H1 (cell line): ENCODE measurements around the gene GGA1.

Experiments used
- EZH2 ChIP-seq: fragments of 200-600 bp; sonication (generic); IDR thresholded peaks from 2 replicates; pipeline ENCODE4 v1.7.1; 2012; ENCODE audit warnings: low read depth, mild to moderate bottlenecking, moderate library complexity, low read length, inconsistent platforms; ENCODE audit not compliant: severe bottlenecking
- HDAC2 ChIP-seq, 2 experiments: fragments of 300-600 bp in 1 of 2; sonication (generic) in 1 of 2; IDR thresholded peaks; 2 replicates each; pipeline ENCODE4 v1.6.1; 2011 to 2012; ENCODE audit warnings: low read depth in 2 of 2, low read length in 2 of 2, mild to moderate bottlenecking in 2 of 2, moderate library complexity in 2 of 2, borderline replicate concordance in 1 of 2, inconsistent platforms in 1 of 2
- JUN ChIP-seq: IDR thresholded peaks from 2 replicates; pipeline ENCODE4 v1.6.1; 2011; ENCODE audit warnings: low read depth, mild to moderate bottlenecking, improper control_type of control experiment, low read length
- JUND ChIP-seq: IDR thresholded peaks from 2 replicates; pipeline ENCODE4 v1.6.1; 2011; ENCODE audit warnings: mild to moderate bottlenecking, improper control_type of control experiment, low read length
- KDM5A ChIP-seq: fragments of 200-600 bp; IDR thresholded peaks from 2 replicates; pipeline ENCODE4 v1.7.1; 2012; ENCODE audit warnings: mild to moderate bottlenecking, low read length, inconsistent platforms, mixed read lengths
- POLR2A ChIP-seq, 2 experiments: IDR thresholded peaks; 1 replicate in 1 of 2; 2 replicates in 1 of 2; pipeline ENCODE4 v1.6.1; 2011; ENCODE audit warnings: low read depth in 2 of 2, low read length in 2 of 2, mild to moderate bottlenecking in 2 of 2; ENCODE audit errors: control extremely low read depth in 1 of 2
- TBP ChIP-seq: IDR thresholded peaks from 2 replicates; pipeline ENCODE4 v1.6.1; 2011; ENCODE audit warnings: low read depth, low read length, improper control_type of control experiment
- TEAD4 ChIP-seq: IDR thresholded peaks from 2 replicates; pipeline ENCODE4 v1.6.1; 2012; ENCODE audit warnings: low read depth, low read length, inconsistent platforms, mixed read lengths
- YY1 ChIP-seq: IDR thresholded peaks from 2 replicates; pipeline ENCODE4 v1.6.1; 2011; ENCODE audit warnings: low read depth, mild to moderate bottlenecking, low read length
- TF ChIP-seq, protein P1 (sequence below), 3 experiments: IDR thresholded peaks; 1 replicate in 2 of 3; 2 replicates in 1 of 3; pipeline versions ENCODE4 v1.5.1 to v1.6.1; 2011; ENCODE audit warnings: low read length in 3 of 3, mild to moderate bottlenecking in 3 of 3, inconsistent platforms in 2 of 3, low read depth in 1 of 3, moderate library complexity in 1 of 3; ENCODE audit not compliant: insufficient read depth in 1 of 3; ENCODE audit errors: control extremely low read depth in 1 of 3
- TF ChIP-seq, protein P2 (sequence below): IDR thresholded peaks from 2 replicates; pipeline ENCODE4 v1.6.1; 2012; ENCODE audit warnings: inconsistent platforms

DNA sequence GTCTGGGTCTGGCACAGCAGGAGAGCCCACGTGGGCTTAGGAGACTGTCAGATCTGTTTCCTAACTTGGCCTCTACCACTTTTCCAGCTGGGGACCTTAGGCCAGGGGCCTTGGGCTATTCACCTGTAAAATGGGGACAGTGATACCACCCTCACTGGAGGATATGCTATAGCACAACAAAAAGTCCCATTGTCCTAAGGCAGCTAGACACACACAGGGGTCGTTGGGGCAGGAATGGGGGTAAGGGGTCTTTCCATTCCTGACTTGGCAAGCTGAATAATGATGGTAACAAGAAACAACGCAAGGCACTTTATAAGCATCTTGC is 28.3 kb downstream of the GGA1 start:
- TF ChIP-seq TEAD4 (no peak), JUN (no peak), JUND (no peak), YY1 (no peak), EZH2 (no peak), HDAC2 (IDR thresholded peaks at IDR 0.05; ENCODE audit: borderline replicate concordance in 1 of 2, low read depth in 2 of 2, low read length in 2 of 2) (no peak), TBP (no peak), POLR2A (IDR thresholded peaks at IDR 0.05; ENCODE audit: control extremely low read depth in 1 of 2, low read depth in 2 of 2, low read length in 2 of 2) (no peak), KDM5A (no peak)
- TF ChIP-seq, protein P1, sequence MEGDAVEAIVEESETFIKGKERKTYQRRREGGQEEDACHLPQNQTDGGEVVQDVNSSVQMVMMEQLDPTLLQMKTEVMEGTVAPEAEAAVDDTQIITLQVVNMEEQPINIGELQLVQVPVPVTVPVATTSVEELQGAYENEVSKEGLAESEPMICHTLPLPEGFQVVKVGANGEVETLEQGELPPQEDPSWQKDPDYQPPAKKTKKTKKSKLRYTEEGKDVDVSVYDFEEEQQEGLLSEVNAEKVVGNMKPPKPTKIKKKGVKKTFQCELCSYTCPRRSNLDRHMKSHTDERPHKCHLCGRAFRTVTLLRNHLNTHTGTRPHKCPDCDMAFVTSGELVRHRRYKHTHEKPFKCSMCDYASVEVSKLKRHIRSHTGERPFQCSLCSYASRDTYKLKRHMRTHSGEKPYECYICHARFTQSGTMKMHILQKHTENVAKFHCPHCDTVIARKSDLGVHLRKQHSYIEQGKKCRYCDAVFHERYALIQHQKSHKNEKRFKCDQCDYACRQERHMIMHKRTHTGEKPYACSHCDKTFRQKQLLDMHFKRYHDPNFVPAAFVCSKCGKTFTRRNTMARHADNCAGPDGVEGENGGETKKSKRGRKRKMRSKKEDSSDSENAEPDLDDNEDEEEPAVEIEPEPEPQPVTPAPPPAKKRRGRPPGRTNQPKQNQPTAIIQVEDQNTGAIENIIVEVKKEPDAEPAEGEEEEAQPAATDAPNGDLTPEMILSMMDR (IDR thresholded peaks at IDR 0.05; ENCODE audit: control extremely low read depth in 1 of 3, insufficient read depth in 1 of 3, low read depth in 1 of 3, low read length in 3 of 3) = no peak
- TF ChIP-seq, protein P2, sequence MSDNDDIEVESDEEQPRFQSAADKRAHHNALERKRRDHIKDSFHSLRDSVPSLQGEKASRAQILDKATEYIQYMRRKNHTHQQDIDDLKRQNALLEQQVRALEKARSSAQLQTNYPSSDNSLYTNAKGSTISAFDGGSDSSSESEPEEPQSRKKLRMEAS = no peak
